K562 (cell line): Measurements from ENCODE around the gene IL6R. TPM values are rescaled to one million over a fixed set of nuclear protein-coding genes. Genes with fewer than 3 reads are reported as not detected.
A peak's percentile ranks its signal among the peaks of the same experiment; 100 is the strongest.

Experiments
- MAZ ChIP-seq, 2 experiments: fragments of 450-650 bp in 1 of 2; sonication (generic) in 1 of 2; formaldehyde crosslinking; IDR thresholded peaks in 1 of 2; conservative IDR thresholded peaks in 1 of 2; 2 replicates each; pipeline versions ENCODE4 v1.4.0 to v1.5.0; 2020; ENCODE audit warnings: mild to moderate bottlenecking in 1 of 2, missing genetic modification reagents in 1 of 2
- ZNF212 ChIP-seq: fragments of 450-650 bp; formaldehyde crosslinking; IDR thresholded peaks from 2 replicates; pipeline ENCODE4 v1.4.0; 2020; ENCODE audit warnings: mild to moderate bottlenecking
- ZNF696 ChIP-seq: fragments of 250-450 bp; sonication (Bioruptor Pico); conservative IDR thresholded peaks from 2 replicates; pipeline ENCODE4 v1.4.0; 2020; ENCODE audit warnings: mild to moderate bottlenecking, moderate library complexity
- polyA plus RNA-seq, 8 experiments: library from polyadenylated mRNA; depleted of rRNA in 4 of 8; stranded (reverse) in 5 of 8; unstranded in 3 of 8; fragments of >200 nt; fragmentation: Nextera tagmentation in 2 of 8; fragmentation: Illumina TruSeq in 1 of 8; extraction: Ambion mirVana in 2 of 8; extraction: Trizol in 1 of 8; gene quantifications; 2 replicates each; pipeline versions ENCODE4 v1.2.1 to v1.2.3, GENCODE V29; 2011 to 2014; ENCODE audit warnings: inconsistent platforms in 1 of 8, missing spikeins in 1 of 8
- total RNA-seq, 7 experiments: library from RNA; depleted of rRNA in 6 of 7; stranded (reverse); fragments of >200 nt in 6 of 7; fragmentation: Illumina TruSeq in 2 of 7; extraction: Trizol in 2 of 7; gene quantifications; 2 replicates each; pipeline versions ENCODE4 v1.2.1 to v1.2.3, GENCODE V29; 2011 to 2021; ENCODE audit warnings: low replicate concordance in 1 of 7
- TF ChIP-seq, protein P1 (sequence below): fragments of 250-450 bp; sonication (Bioruptor Pico); IDR thresholded peaks from 2 replicates; pipeline ENCODE4 v1.5.0; 2021
- TF ChIP-seq, protein P2 (sequence below): fragments of 450-650 bp; IDR thresholded peaks from 2 replicates; pipeline ENCODE4 v1.6.1; 2016; ENCODE audit warnings: low read depth
- TF ChIP-seq, protein P3 (sequence below): fragments of 200-600 bp; sonication (generic); IDR thresholded peaks from one replicate; pipeline ENCODE4 v1.6.1; 2012; ENCODE audit warnings: mild to moderate bottlenecking, low read depth, low read length, inconsistent platforms

The IL6R gene
- total and polyA plus RNA-seq, 9 of the 15 experiments (the other 6 are each of a cell fraction or from before 2014, with no cell fraction given) = 0.05 to 1.1 (median 0.11) TPM; not detected in 2

DNA sequence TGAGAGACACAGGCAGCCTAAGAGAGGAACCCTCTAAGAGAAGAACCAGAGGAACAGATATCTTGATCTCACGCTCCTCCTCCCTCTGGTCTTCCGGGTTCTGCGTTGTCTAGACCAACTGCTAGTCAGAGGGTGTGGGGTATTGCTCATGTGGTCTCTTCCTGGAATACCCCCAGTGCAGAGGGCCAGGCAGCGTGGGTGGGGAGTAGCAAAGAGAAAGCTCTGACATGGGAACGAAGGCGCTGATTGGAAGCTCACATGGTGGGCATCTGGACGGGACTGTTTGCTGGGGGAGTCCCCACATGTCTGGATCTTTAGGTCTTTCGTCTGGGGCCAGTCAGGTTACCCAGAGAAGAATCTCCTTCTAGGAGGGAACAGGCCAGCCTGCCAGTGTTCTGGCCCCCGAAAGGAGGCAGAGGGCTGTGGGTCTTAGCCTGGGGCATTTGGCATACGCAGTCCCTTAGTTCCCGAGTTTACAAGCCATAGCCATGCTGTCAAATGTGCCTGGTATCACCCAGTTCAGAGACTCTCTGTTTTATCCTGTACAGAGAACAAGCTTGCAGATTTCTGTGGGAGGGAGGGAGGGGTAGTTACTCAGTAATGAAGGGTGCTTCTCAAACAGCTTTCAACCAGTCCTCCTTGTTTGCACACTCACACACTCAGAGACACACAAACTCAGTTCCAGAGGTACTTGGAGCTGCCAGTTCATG is 18.3 kb upstream of the IL6R start (continued):
- TF ChIP-seq, protein P1, sequence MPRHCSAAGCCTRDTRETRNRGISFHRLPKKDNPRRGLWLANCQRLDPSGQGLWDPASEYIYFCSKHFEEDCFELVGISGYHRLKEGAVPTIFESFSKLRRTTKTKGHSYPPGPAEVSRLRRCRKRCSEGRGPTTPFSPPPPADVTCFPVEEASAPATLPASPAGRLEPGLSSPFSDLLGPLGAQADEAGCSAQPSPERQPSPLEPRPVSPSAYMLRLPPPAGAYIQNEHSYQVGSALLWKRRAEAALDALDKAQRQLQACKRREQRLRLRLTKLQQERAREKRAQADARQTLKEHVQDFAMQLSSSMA (CRISPR knock-in tag) = no peak
- TF ChIP-seq ZNF696 (CRISPR knock-in tag) (no peak), ZNF212 (no peak), MAZ (CRISPR knock-in tag; conservative IDR thresholded peaks at IDR 0.05 in 1 of 2, IDR thresholded peaks at IDR 0.05 in 1 of 2) (peak in 1 of 2 experiments; percentile 50; a peak in 1 of 4 replicates)
- TF ChIP-seq, protein P2, sequence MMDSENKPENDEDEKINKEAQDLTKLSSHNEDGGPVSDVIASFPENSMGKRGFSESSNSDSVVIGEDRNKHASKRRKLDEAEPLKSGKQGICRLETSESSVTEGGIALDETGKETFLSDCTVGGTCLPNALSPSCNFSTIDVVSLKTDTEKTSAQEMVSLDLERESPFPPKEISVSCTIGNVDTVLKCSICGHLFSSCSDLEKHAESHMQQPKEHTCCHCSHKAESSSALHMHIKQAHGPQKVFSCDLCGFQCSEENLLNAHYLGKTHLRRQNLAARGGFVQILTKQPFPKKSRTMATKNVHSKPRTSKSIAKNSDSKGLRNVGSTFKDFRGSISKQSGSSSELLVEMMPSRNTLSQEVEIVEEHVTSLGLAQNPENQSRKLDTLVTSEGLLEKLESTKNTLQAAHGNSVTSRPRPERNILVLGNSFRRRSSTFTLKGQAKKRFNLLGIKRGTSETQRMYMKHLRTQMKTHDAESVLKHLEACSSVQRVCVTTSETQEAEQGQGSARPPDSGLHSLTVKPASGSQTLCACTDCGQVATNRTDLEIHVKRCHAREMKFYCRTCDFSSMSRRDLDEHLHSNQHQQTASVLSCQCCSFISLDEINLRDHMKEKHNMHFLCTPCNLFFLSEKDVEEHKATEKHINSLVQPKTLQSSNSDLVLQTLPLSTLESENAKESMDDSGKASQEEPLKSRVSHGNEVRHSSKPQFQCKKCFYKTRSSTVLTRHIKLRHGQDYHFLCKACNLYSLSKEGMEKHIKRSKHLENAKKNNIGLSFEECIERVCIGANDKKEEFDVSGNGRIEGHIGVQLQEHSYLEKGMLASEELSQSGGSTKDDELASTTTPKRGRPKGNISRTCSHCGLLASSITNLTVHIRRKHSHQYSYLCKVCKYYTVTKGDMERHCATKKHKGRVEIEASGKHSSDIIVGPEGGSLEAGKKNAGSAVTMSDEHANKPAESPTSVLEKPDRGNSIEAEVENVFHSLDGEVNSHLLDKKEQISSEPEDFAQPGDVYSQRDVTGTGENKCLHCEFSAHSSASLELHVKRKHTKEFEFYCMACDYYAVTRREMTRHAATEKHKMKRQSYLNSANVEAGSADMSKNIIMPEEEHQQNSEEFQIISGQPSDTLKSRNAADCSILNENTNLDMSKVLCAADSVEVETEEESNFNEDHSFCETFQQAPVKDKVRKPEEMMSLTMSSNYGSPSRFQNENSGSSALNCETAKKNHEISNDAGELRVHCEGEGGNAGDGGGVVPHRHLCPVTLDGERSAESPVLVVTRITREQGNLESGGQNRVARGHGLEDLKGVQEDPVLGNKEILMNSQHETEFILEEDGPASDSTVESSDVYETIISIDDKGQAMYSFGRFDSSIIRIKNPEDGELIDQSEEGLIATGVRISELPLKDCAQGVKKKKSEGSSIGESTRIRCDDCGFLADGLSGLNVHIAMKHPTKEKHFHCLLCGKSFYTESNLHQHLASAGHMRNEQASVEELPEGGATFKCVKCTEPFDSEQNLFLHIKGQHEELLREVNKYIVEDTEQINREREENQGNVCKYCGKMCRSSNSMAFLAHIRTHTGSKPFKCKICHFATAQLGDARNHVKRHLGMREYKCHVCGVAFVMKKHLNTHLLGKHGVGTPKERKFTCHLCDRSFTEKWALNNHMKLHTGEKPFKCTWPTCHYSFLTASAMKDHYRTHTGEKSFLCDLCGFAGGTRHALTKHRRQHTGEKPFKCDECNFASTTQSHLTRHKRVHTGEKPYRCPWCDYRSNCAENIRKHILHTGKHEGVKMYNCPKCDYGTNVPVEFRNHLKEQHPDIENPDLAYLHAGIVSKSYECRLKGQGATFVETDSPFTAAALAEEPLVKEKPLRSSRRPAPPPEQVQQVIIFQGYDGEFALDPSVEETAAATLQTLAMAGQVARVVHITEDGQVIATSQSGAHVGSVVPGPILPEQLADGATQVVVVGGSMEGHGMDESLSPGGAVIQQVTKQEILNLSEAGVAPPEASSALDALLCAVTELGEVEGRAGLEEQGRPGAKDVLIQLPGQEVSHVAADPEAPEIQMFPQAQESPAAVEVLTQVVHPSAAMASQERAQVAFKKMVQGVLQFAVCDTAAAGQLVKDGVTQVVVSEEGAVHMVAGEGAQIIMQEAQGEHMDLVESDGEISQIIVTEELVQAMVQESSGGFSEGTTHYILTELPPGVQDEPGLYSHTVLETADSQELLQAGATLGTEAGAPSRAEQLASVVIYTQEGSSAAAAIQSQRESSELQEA = no peak
- TF ChIP-seq, protein P3, sequence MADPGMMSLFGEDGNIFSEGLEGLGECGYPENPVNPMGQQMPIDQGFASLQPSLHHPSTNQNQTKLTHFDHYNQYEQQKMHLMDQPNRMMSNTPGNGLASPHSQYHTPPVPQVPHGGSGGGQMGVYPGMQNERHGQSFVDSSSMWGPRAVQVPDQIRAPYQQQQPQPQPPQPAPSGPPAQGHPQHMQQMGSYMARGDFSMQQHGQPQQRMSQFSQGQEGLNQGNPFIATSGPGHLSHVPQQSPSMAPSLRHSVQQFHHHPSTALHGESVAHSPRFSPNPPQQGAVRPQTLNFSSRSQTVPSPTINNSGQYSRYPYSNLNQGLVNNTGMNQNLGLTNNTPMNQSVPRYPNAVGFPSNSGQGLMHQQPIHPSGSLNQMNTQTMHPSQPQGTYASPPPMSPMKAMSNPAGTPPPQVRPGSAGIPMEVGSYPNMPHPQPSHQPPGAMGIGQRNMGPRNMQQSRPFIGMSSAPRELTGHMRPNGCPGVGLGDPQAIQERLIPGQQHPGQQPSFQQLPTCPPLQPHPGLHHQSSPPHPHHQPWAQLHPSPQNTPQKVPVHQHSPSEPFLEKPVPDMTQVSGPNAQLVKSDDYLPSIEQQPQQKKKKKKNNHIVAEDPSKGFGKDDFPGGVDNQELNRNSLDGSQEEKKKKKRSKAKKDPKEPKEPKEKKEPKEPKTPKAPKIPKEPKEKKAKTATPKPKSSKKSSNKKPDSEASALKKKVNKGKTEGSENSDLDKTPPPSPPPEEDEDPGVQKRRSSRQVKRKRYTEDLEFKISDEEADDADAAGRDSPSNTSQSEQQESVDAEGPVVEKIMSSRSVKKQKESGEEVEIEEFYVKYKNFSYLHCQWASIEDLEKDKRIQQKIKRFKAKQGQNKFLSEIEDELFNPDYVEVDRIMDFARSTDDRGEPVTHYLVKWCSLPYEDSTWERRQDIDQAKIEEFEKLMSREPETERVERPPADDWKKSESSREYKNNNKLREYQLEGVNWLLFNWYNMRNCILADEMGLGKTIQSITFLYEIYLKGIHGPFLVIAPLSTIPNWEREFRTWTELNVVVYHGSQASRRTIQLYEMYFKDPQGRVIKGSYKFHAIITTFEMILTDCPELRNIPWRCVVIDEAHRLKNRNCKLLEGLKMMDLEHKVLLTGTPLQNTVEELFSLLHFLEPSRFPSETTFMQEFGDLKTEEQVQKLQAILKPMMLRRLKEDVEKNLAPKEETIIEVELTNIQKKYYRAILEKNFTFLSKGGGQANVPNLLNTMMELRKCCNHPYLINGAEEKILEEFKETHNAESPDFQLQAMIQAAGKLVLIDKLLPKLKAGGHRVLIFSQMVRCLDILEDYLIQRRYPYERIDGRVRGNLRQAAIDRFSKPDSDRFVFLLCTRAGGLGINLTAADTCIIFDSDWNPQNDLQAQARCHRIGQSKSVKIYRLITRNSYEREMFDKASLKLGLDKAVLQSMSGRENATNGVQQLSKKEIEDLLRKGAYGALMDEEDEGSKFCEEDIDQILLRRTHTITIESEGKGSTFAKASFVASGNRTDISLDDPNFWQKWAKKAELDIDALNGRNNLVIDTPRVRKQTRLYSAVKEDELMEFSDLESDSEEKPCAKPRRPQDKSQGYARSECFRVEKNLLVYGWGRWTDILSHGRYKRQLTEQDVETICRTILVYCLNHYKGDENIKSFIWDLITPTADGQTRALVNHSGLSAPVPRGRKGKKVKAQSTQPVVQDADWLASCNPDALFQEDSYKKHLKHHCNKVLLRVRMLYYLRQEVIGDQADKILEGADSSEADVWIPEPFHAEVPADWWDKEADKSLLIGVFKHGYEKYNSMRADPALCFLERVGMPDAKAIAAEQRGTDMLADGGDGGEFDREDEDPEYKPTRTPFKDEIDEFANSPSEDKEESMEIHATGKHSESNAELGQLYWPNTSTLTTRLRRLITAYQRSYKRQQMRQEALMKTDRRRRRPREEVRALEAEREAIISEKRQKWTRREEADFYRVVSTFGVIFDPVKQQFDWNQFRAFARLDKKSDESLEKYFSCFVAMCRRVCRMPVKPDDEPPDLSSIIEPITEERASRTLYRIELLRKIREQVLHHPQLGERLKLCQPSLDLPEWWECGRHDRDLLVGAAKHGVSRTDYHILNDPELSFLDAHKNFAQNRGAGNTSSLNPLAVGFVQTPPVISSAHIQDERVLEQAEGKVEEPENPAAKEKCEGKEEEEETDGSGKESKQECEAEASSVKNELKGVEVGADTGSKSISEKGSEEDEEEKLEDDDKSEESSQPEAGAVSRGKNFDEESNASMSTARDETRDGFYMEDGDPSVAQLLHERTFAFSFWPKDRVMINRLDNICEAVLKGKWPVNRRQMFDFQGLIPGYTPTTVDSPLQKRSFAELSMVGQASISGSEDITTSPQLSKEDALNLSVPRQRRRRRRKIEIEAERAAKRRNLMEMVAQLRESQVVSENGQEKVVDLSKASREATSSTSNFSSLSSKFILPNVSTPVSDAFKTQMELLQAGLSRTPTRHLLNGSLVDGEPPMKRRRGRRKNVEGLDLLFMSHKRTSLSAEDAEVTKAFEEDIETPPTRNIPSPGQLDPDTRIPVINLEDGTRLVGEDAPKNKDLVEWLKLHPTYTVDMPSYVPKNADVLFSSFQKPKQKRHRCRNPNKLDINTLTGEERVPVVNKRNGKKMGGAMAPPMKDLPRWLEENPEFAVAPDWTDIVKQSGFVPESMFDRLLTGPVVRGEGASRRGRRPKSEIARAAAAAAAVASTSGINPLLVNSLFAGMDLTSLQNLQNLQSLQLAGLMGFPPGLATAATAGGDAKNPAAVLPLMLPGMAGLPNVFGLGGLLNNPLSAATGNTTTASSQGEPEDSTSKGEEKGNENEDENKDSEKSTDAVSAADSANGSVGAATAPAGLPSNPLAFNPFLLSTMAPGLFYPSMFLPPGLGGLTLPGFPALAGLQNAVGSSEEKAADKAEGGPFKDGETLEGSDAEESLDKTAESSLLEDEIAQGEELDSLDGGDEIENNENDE = no peak
